Activated T-cell treated with anti-CD3 and anti-CD28 coated beads, Interleukin-2, amount 50 U/mL, for 4 hours (primary cell): Measurements from ENCODE around the gene SPP2. TPM values are rescaled to one million over a fixed set of nuclear protein-coding genes. Genes with fewer than 3 reads are reported as not detected.

ENCODE experiments used
- total RNA-seq, 3 donors: library from RNA; stranded (reverse); gene quantifications; one replicate each; pipeline ENCODE4 v1.2.1, GENCODE V29; 2021

SPP2 gene
- total RNA-seq, 3 donors from 2014 or later: not detected

Other genes starting within 250 kb of the SPP2 start
- 1 to 10 TPM; 4.3 to 6.2 (median 5.8) TPM for gene HJURP, start 196.2 kb upstream of the SPP2 start, total RNA-seq
- gene TRPM8, start 133.3 kb upstream of the SPP2 start, total RNA-seq: under 1 TPM in 1 of 3 donors, not detected in 2; 0.11 TPM